Right atrium auricular region (tissue), 2 donors: Measurements from ENCODE around the gene PPP1R1A. TPM values are rescaled to one million over a fixed set of nuclear protein-coding genes. Genes with fewer than 3 reads are reported as not detected.
A peak's percentile ranks its signal among the peaks of the same experiment; 100 is the strongest.

Experiments used
- DNase-seq: peaks from one replicate; pipeline ENCODE4 v3.0.0-alpha.2; 2019; ENCODE audit warnings: low spot score
- H3K27ac ChIP-seq, 2 donors: fragments of 200-600 bp; sonication (generic); 1 replicate in 1 of 2; 2 replicates in 1 of 2; pipeline ENCODE4 v1.5.1; 2016 to 2019
- H3K27me3 ChIP-seq, 2 donors: fragments of 200-600 bp; sonication (generic); one replicate each; pipeline versions ENCODE4 v1.5.1 to v1.6.0; 2017 to 2019
- H3K36me3 ChIP-seq: fragments of 200-600 bp; sonication (generic); one replicate; pipeline ENCODE4 v1.5.1; 2016
- H3K4me1 ChIP-seq, 2 donors: fragments of 200-600 bp; sonication (generic); one replicate each; pipeline versions ENCODE4 v1.5.1 to v1.6.0; 2017 to 2019
- H3K4me3 ChIP-seq, 2 donors: fragments of 200-600 bp; sonication (generic); 1 replicate in 1 of 2; 2 replicates in 1 of 2; pipeline ENCODE4 v1.5.1; 2017 to 2019; ENCODE audit warnings: mild to moderate bottlenecking in 1 of 2, moderate library complexity in 1 of 2
- H3K9me3 ChIP-seq, 2 donors: fragments of 200-600 bp; sonication (generic); one replicate each; pipeline ENCODE4 v1.5.1; 2019
- total RNA-seq, 2 donors: library from RNA; depleted of rRNA; stranded (reverse); fragments of >200 nt; gene quantifications; one replicate each; pipeline ENCODE4 v1.1.0, GENCODE V29; 2016
- TF ChIP-seq, protein P1 (sequence below), 2 donors: fragments of 200-600 bp; sonication (generic); IDR thresholded peaks; one replicate each; pipeline ENCODE4 v1.5.1; 2019; ENCODE audit warnings: antibody characterized with exemption in 2 of 2

PPP1R1A gene
- total RNA-seq, 2 donors from 2014 or later, result 104 to 111 TPM

DNA sequence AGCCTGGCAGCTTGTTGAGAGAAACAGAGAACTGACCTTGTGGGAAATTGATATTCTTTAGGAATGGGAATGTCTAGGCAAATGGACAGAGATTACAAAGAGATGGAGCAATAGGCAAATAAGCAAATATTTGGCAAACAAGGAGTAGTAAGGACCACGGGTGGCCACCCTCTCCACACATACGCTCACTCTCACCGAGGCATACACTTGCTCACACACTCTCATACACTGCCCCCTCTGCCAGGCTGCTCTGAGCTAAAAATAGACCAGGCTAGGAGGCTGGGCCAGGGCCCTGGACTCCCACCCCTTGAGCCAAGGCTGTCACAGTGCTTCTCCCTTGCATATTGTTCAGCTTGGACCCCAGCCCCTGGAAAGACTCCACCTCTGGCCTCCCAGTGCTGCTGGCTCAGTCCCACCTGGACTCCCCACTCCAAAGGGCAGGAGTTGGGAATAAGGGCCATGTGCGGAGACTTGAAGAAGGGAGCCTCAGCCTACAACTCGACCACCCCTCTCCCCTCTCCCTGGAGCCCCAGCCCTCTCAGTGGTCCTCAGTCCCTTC, 1.1 kb downstream of the PPP1R1A start:
- TF ChIP-seq, protein P1, sequence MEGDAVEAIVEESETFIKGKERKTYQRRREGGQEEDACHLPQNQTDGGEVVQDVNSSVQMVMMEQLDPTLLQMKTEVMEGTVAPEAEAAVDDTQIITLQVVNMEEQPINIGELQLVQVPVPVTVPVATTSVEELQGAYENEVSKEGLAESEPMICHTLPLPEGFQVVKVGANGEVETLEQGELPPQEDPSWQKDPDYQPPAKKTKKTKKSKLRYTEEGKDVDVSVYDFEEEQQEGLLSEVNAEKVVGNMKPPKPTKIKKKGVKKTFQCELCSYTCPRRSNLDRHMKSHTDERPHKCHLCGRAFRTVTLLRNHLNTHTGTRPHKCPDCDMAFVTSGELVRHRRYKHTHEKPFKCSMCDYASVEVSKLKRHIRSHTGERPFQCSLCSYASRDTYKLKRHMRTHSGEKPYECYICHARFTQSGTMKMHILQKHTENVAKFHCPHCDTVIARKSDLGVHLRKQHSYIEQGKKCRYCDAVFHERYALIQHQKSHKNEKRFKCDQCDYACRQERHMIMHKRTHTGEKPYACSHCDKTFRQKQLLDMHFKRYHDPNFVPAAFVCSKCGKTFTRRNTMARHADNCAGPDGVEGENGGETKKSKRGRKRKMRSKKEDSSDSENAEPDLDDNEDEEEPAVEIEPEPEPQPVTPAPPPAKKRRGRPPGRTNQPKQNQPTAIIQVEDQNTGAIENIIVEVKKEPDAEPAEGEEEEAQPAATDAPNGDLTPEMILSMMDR (IDR thresholded peaks at IDR 0.05), result no peak
- Histone ChIP-seq H3K27ac (peak overlapping the region; percentile 75 to 80), H3K9me3 (no peaks in the 10 kb centered on the region), H3K27me3 (no peaks in the 10 kb centered on the region), H3K36me3 (no peaks in the 10 kb centered on the region), H3K4me1 (peaks cover 0 to 41% of the 10 kb centered on the region in 2 donors), H3K4me3 (peak overlapping the region; percentile 54 to 58)
- no peak for DNase-seq

GRCh38 chr12:54586620-54587019, 1.8 kb downstream of the PPP1R1A start:
- DNase-seq, result no peak
- peaks cover 0 to 41% of the 10 kb centered on the region in 2 donors for H3K4me1 ChIP-seq
- H3K9me3 ChIP-seq, result no peaks in the 10 kb centered on the region
- H3K27ac ChIP-seq, result peak overlapping the region in 1 of 2 donors; percentile 5
- H3K4me3 ChIP-seq, result peak overlapping the region in 1 of 2 donors; percentile 58
- no peaks in the 10 kb centered on the region for H3K36me3 ChIP-seq
- TF ChIP-seq, protein P1 (IDR thresholded peaks at IDR 0.05), result no peak
- H3K27me3 ChIP-seq, result no peaks in the 10 kb centered on the region

DNA sequence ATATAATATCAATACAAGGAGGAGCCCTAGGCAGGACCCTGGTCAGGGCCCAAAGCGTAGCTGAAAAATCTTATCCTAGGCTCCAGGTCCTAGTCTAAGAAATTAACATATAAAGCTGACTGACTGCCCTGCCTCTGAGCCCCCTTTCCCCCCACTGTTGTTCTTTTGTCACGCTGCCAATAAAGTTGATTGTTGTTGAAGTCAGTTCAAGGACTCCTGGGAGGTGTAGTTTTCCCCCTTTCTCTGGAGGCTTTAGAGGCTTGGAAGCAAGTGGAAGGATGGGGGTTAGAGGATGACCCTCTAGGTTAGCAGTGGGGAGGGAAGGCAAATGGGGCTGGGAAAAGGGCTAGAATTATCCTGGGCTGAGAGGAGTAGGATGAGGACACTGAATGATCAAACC, 3.2 kb downstream of the PPP1R1A start:
- TF ChIP-seq, protein P1 (IDR thresholded peaks at IDR 0.05), result no peak
- no peaks in the 10 kb centered on the region for H3K27me3 ChIP-seq
- no peak for DNase-seq

DNA sequence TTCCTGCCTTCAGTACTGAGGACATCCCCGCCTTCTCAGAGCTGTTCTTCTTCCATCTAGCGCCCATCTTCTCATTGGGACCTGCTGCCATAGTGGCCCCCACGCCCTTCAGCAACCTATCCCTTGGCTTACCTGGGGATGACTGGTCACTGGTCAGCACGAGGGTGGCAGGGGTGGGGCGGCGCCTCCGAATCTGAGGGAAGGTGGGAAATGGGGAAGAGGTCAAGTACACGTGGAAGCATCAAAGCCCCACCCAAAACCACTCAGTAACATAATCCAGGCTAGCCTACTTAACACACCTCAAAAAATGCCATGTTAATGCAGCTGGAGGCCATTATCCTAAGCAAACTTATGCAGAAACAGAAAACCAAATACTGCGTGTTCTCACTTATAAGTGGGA, 4.3 kb downstream of the PPP1R1A start:
- no peaks in the 10 kb centered on the region for H3K27me3 ChIP-seq
- H3K4me1 ChIP-seq, result peaks cover 0 to 31% of the 10 kb centered on the region in 2 donors
- H3K9me3 ChIP-seq, result no peaks in the 10 kb centered on the region
- no peaks in the 10 kb centered on the region for H3K36me3 ChIP-seq
- no peak for DNase-seq
- no peak overlapping the region for H3K27ac ChIP-seq
- H3K4me3 ChIP-seq, result no peak overlapping the region
- TF ChIP-seq, protein P1 (IDR thresholded peaks at IDR 0.05), result no peak

More for the DNA sequence above, 3.2 kb downstream of the PPP1R1A start:
- Histone ChIP-seq H3K4me1 (peaks cover 0 to 32% of the 10 kb centered on the region in 2 donors), H3K9me3 (no peaks in the 10 kb centered on the region), H3K27ac (no peak overlapping the region), H3K36me3 (no peaks in the 10 kb centered on the region), H3K4me3 (no peak overlapping the region)

GRCh38 chr12:54583726-54584125, 4.7 kb downstream of the PPP1R1A start:
- Histone ChIP-seq H3K27ac (no peak overlapping the region), H3K9me3 (no peaks in the 10 kb centered on the region), H3K4me3 (no peak overlapping the region), H3K27me3 (no peaks in the 10 kb centered on the region), H3K36me3 (no peaks in the 10 kb centered on the region), H3K4me1 (peaks cover 0 to 27% of the 10 kb centered on the region in 2 donors)
- DNase-seq, result no peak
- TF ChIP-seq, protein P1 (IDR thresholded peaks at IDR 0.05), result no peak

GRCh38 chr12:54581412-54581811, 7.0 kb downstream of the PPP1R1A start:
- Histone ChIP-seq H3K4me1 (peaks cover 0 to 13% of the 10 kb centered on the region in 2 donors), H3K9me3 (no peaks in the 10 kb centered on the region), H3K4me3 (no peak overlapping the region), H3K36me3 (no peaks in the 10 kb centered on the region), H3K27me3 (no peaks in the 10 kb centered on the region), H3K27ac (no peak overlapping the region)
- TF ChIP-seq, protein P1 (IDR thresholded peaks at IDR 0.05), result no peak
- no peak for DNase-seq
